Hair follicle dermal papilla cell (primary cell): ENCODE data around the gene DHRS7. TPM values are rescaled to one million over a fixed set of nuclear protein-coding genes. Genes with fewer than 3 reads are reported as not detected.

Experiments
- total RNA-seq: library from RNA; depleted of rRNA; stranded (reverse); fragments of >200 nt; gene quantifications from 2 replicates; pipeline ENCODE4 v1.2.3, GENCODE V29; 2012

Gene DHRS7, protein sequence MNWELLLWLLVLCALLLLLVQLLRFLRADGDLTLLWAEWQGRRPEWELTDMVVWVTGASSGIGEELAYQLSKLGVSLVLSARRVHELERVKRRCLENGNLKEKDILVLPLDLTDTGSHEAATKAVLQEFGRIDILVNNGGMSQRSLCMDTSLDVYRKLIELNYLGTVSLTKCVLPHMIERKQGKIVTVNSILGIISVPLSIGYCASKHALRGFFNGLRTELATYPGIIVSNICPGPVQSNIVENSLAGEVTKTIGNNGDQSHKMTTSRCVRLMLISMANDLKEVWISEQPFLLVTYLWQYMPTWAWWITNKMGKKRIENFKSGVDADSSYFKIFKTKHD
- 42.4 and 46.4 TPM in 2 replicates for total RNA-seq

DNA sequence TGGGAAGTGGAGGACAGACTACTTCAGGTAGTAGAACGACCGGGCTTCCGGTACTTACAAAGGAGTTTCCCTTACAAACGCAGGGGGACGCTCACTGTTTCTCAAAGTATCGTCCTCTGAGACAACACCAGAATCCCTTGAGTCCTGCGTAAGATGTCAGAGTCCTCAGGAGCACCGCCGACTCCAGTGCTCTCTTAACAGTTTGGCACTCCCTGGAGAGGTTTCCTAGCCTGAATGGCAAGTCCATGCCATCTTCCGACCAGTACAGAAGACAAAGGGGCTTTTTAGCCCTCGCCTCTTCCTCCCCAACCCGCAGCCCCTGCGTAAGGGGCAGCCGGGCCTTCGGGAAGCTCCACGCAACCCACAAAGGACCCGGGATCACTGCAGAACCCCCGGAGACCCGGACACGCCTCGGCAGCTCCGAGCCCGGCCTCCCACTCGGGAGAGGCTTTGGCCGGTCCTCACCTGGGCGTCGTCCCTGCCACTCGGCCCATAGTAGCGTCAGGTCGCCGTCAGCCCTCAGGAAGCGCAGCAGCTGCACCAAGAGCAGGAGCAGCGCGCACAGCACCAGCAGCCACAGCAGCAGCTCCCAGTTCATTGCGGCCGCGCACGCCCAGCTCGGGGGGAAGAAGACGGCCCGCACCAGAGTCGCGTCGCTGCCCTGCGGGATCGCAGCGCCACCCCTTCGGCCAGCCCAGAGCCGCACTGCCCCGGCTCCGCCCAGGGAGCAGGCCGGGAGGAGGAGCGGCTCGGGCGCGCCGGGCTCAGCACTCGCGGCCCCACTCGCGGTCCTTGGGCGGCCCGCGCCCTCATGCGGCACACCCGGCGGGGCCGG is at the start of gene DHRS7:
TSS of gene DHRS7 (minus strand) at position 687 of the 835 bp plus-strand sequence. CDS start at position 598, 89 bp downstream.

Other genes starting within 250 kb of the DHRS7 start
- not detected in 2 replicates for gene LRRC9, start 245.3 kb downstream of the DHRS7 start, total RNA-seq
- 94.4 and 149 TPM in 2 replicates for gene PCNX4, start 73.5 kb downstream of the DHRS7 start, total RNA-seq
- 23.9 and 26.0 TPM in 2 replicates for gene PPM1A, start 83.8 kb upstream of the DHRS7 start, total RNA-seq